ENCODE data around the gene POP5. TPM values are rescaled to one million over a fixed set of nuclear protein-coding genes. Genes with fewer than 3 reads are reported as not detected.
"Not testable (repeated sequence)": the region's sequence is repeated elsewhere in the genome, so short reads cannot be mapped to it uniquely, and the experiment has no call there.

Gene POP5, protein sequence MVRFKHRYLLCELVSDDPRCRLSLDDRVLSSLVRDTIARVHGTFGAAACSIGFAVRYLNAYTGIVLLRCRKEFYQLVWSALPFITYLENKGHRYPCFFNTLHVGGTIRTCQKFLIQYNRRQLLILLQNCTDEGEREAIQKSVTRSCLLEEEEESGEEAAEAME
- total RNA-seq = 36.5 TPM
- long read RNA-seq, transcript POP5-208 (4 exons, 821 nt) = minor isoform, 14 of 36 reads
- long read RNA-seq, transcript POP5-202 (5 exons, 801 nt) = major isoform, 17 of 36 reads
- long read RNA-seq, partial matches to known transcripts = 1 of 36 reads
- long read RNA-seq, other reads (novel, unspliced or antisense) = 0 of 36 reads

GRCh38 chr12:120580787-120581723 lies at the start of gene POP5:
Gene POP5 (minus strand): TSS chr12:120581402. CDS start chr12:120581362, 40 bp downstream.
- peak; percentile 98 for DNase-seq (ENCODE audit: low spot score)
- intact Hi-C loops (cut with DNase I) = loop anchor here (5.0 to 10.0 kb wide), 4 partner anchors 49 to 514 kb away; partner anchors contain the start of gene RNF10

DNA sequence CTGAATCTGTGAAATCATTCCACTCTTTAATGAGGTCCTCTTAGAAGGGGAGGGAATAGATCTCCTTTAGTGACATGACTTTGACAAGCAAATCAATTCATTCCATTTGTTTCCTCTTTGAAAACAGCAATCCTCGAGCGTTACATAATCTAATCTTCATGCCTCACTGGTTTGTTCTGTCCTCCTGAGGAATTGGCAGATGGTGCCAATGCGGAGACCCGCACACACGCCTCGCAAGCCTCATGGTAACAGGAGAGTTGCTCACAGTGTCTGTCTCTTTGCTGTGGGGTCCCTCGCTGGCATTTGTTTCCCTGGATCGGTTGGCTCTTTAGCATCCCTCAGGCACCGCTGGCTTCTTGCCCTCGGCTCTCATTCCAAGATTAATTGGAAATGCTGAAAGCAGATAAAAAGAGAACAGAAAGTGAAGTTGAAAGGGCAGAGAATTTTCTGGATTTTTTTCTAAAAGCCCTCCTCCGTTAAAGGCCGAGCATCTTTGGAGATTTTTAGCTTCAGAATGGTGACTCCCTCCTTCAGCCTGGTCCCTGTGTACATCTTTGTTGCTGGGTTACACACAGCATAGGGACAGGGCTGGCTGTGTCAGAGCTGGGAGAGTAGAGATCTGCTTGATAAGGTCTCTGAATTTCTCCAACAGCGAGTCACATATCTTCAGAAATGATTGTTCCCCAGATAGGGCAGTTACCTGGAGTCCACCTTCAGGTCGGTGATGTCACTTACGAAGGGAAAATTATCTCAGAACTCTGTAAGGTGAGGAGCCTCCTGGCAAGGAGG lies 49.1 kb upstream of the POP5 start:
- DNase-seq (ENCODE audit: low spot score) = no peak
- intact Hi-C loops (cut with DNase I) = no loop called here

- DNase-seq (ENCODE audit: low spot score) = no peak
- intact Hi-C loops (cut with DNase I) = no loop called here
Observed at GRCh38 chr12:120628919-120629318, 47.7 kb upstream of the POP5 start.

GRCh38 chr12:120625557-120626419 lies 44.6 kb upstream of the POP5 start:
- intact Hi-C loops (cut with DNase I) = no loop called here
- DNase-seq (ENCODE audit: low spot score) = no peak

DNA sequence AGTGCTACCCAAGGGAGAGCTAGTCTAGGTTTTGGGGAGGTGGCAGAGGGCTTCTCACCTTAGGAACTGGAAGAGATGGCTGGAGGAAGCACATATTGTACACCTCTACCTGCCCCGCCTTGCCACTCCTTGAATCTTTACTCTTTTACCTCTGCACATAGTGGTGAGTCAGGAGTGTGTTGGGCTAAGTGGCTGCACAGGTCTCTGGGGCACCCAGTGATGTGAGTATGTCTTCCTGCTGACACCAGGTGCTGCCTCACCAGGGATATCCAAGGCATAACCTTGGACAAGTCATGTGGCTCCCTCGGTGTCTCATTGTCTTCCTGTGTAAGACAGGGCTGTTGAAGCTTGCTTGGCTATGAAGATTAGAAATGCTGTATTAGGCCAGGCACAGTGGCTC lies 39.4 kb upstream of the POP5 start:
- intact Hi-C loops (cut with DNase I) = no loop called here
- DNase-seq (ENCODE audit: low spot score) = no peak

DNA sequence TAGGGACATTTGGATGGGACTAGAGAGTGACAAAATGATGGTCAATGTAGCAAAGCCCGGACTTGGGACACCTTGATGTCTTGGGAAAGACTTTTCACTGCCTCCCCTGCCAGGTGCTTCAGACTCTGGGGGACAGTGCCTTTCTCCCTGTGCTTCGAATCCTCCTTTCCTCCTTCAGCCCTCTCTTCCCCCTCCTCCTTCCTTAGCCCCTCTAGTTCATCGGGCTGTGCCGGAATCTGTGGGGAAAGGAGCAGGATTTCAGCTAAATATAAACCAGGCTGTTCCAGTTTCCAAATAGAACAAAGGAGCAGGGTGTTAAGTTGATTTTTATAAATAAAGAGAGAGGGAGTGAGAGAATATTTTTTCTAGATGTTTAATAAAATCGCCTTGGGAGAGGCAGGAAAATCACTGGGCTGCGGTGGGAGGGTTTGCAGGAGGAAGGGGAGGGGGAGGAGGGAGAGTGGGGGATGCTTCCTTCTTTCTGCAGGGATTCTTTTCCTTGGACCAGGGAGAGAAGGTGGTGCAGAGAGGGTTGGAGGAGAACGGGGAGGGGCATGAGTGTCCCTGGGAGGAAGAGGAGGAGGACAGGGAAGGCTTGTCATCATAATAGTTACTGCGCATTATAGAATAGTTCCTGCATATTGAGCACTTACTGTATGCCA lies 37.9 kb upstream of the POP5 start:
- intact Hi-C loops (cut with DNase I) = no loop called here
- DNase-seq (ENCODE audit: low spot score) = no peak

GRCh38 chr12:120617767-120618166 lies 36.6 kb upstream of the POP5 start:
- DNase-seq (ENCODE audit: low spot score); intact Hi-C loops (cut with DNase I): not testable (repeated sequence)

GRCh38 chr12:120617193-120617592 lies 36.0 kb upstream of the POP5 start:
- DNase-seq (ENCODE audit: low spot score); intact Hi-C loops (cut with DNase I): not testable (repeated sequence)

DNA sequence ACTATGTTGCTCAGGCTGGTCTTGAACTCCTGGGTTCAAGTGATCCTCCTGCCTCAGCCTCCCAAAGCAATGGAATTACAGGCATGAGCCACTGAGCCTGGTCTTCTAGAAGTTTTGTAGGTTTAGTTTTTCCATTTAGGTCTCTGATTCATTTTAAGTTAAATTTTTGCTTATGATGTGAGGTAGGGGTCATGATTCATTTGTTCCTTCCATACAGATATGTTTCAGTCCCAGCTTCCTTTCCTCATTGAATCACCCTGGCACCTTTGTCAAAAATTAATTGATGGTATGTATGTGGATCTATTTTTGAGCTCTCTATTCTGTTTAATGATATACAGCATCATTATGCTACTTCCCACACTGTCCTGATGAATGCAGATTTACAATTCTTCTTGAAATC lies 33.6 kb upstream of the POP5 start:
- intact Hi-C loops (cut with DNase I) = no loop called here
- DNase-seq (ENCODE audit: low spot score) = no peak

- intact Hi-C loops (cut with DNase I) = not testable (repeated sequence)
Observed at GRCh38 chr12:120611534-120611933, 30.3 kb upstream of the POP5 start.

GRCh38 chr12:120610560-120610959 lies 29.4 kb upstream of the POP5 start:
- DNase-seq (ENCODE audit: low spot score) = no peak
- intact Hi-C loops (cut with DNase I) = no loop called here

More at GRCh38 chr12:120611534-120611933, 30.3 kb upstream of the POP5 start:
- not testable (repeated sequence) for DNase-seq (ENCODE audit: low spot score)

- peak; percentile 82 for DNase-seq (ENCODE audit: low spot score)
- intact Hi-C loops (cut with DNase I) = not testable (repeated sequence)
Observed at GRCh38 chr12:120602416-120602815, 21.2 kb upstream of the POP5 start.

DNA sequence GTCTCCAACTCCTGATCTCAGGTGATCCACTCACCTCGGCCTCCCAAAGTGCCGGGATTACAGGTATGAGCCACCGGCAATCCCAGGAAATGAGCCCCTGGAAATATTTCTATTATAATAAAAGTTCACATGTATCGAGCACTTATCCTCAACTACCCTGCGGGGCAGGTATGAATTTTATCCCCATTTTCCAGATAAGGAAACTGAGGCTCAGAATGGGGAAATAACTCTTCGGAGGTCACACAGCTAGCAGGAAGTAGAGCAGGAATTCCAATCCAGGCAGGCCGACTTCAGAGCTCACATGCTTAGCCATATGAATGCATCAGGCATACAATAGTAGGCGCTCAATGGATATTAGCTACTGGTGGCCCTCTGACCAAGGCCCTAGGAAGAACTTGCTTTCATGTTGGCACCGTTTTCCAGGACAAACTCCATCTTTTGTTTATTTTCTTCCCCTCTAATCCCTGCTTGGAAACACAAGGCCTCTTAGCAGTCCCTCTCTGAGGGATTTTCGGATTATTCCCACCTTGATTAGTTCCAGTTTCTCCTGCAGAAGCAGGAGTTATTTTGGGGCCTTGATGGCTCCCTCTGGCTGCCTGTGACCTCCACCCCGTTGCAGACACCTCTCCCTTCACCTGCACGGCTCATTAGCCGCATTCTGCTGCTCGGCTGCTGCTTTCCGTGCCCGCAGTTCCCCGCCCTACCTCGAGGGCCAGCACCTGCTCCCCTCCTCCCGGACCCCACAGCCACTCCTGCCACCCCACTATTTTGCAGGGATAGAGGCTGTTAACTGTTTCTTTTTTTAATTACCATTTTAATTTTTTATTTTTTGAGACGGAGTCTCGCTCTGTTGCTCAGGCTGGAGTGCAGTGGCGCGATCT lies 18.7 kb upstream of the POP5 start:
- intact Hi-C loops (cut with DNase I) = no loop called here
- no peak for DNase-seq (ENCODE audit: low spot score)

DNA sequence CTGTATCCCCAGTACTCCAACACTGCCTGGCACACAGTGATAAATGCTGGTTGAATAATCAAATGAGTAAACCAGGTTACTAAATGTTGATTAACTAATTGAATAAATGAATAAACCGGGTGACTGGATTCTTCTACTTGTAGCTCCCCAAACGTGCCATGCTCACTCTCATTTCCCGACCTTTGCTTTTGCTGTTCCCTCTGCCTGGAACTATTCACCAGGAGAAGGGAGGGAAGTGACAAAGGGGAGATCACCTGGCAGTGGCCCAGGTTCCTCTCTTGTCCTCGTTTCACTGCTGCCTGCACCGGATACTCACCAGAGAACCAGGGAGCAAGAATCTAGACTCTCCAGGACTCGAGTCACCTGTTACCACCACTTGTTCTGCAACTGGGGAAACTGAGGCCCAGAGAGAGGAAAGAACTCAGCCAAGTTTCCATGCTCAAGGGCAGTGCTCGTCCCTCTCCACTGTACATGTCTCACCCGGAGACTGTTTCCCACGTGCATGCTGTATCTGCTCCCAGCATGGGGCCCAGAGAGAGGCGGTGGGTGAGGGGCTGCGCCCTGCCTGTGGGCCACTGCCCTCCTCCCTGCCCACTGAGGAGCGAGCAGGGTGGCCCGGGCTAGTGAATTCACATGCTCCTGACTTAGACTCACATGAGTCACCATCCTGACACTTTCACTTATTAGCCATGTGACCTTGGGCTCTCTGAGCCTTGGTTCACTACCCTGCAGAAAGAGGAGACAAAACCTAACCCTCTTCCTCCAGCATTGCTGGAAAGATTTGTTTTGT lies 17.7 kb upstream of the POP5 start:
- DNase-seq (ENCODE audit: low spot score) = no peak
- intact Hi-C loops (cut with DNase I) = no loop called here

- DNase-seq (ENCODE audit: low spot score) = no peak
- intact Hi-C loops (cut with DNase I) = no loop called here
Observed at GRCh38 chr12:120597861-120598260, 16.7 kb upstream of the POP5 start.

- intact Hi-C loops (cut with DNase I) = no loop called here
- no peak for DNase-seq (ENCODE audit: low spot score)
Observed at GRCh38 chr12:120596901-120597300, 15.7 kb upstream of the POP5 start.

All from cardiac septum (tissue), 1 donor.